ENCODE measurements around the gene PIM3. TPM values are rescaled to one million over a fixed set of nuclear protein-coding genes. Genes with fewer than 3 reads are reported as not detected.

PIM3 gene
- polyA plus RNA-seq, 1 of the 3 experiments (the other 2 are of a cell fraction) = 15.3 TPM

GRCh38 chr22:49963647-49964026, 3.1 kb downstream of the PIM3 start:
- no peaks in the 10 kb centered on the region for H3K9me2 ChIP-seq
- no peaks in the 10 kb centered on the region for H3K27me3 ChIP-seq (ENCODE audit: insufficient read depth)
- ChIA-PET POLR2A (no interaction called here), CTCF (interaction anchor here (1.9 kb wide), 1 partner anchor 67 kb away, joined by 11 read pairs; no protein-coding TSS in a partner anchor)
- H3K9ac ChIP-seq = no peak overlapping the region
- H4K20me1 ChIP-seq (ENCODE audit: insufficient read depth) = peaks cover 7% of the 10 kb centered on the region
- WGBS (ENCODE audit: low lambda C conversion rate) = 97% methylated on average over 5 of the region's 6 CpGs
- H3K4me3 ChIP-seq (ENCODE audit: low read depth in 2 of 2, low read length in 1 of 2) = no peak overlapping the region
- TF ChIP-seq NFIC (IDR thresholded peaks at IDR 0.05; ENCODE audit: borderline replicate concordance) (no peak), SMC3 (IDR thresholded peaks at IDR 0.05; ENCODE audit: low read depth, low read length) (no peak), GABPA (IDR thresholded peaks at IDR 0.05; ENCODE audit: low read depth) (no peak), PBX3 (IDR thresholded peaks at IDR 0.05) (no peak), EZH2phosphoT487 (IDR thresholded peaks at IDR 0.05; ENCODE audit: borderline replicate concordance, low read depth) (no peak), TCF12 (IDR thresholded peaks at IDR 0.05) (no peak), CHD2 (IDR thresholded peaks at IDR 0.05; ENCODE audit: low read length, partially characterized antibody) (no peak), ELF1 (IDR thresholded peaks at IDR 0.05) (no peak), REST (IDR thresholded peaks at IDR 0.05; ENCODE audit: low read depth, low read length) (no peak), RXRA (IDR thresholded peaks at IDR 0.05; ENCODE audit: borderline replicate concordance, low read depth) (no peak)
- H3K9me3 ChIP-seq = no peaks in the 10 kb centered on the region
- H3K27ac ChIP-seq (ENCODE audit: low read depth in 2 of 2, low read length in 1 of 2) = no peak overlapping the region
- H3K79me2 ChIP-seq (ENCODE audit: insufficient read depth) = peaks cover 31% of the 10 kb centered on the region
- DNase-seq = peak; percentile 10
- H2AFZ ChIP-seq (ENCODE audit: low read depth) = no peak overlapping the region
- H3K4me1 ChIP-seq (ENCODE audit: control insufficient read depth in 1 of 2, insufficient read depth in 2 of 2, low read depth in 1 of 2, low read length in 1 of 2) = peaks cover 20 to 43% of the 10 kb centered on the region in 2 experiments; a peak in 2 of 4 replicates
- H3F3A ChIP-seq (replicated peaks; ENCODE audit: insufficient read depth) = no peaks in the 10 kb centered on the region
- H3K4me2 ChIP-seq = peak overlapping the region; percentile 98; the same call in 1 of the 2 replicates
- peaks cover 5 to 16% of the 10 kb centered on the region in 2 experiments for H3K36me3 ChIP-seq (replicated peaks in 1 of 2; ENCODE audit: control insufficient read depth in 1 of 2, insufficient read depth in 2 of 2, low read length in 1 of 2)

GRCh38 chr22:49964136-49965090, 3.8 kb downstream of the PIM3 start:
- ChIA-PET POLR2A (no interaction called here), CTCF (no interaction called here)
- Histone ChIP-seq H4K20me1 (ENCODE audit: insufficient read depth) (peaks cover 7% of the 10 kb centered on the region), H3K9me3 (no peaks in the 10 kb centered on the region), H3K79me2 (ENCODE audit: insufficient read depth) (peaks cover 31% of the 10 kb centered on the region), H2AFZ (ENCODE audit: low read depth) (no peak overlapping the region), H3K4me2 (no peak overlapping the region), H3K4me3 (ENCODE audit: low read depth in 2 of 2, low read length in 1 of 2) (no peak overlapping the region), H3F3A (replicated peaks; ENCODE audit: insufficient read depth) (no peaks in the 10 kb centered on the region), H3K36me3 (replicated peaks in 1 of 2; ENCODE audit: control insufficient read depth in 1 of 2, insufficient read depth in 2 of 2, low read length in 1 of 2) (peaks cover 5 to 16% of the 10 kb centered on the region in 2 experiments), H3K27ac (ENCODE audit: low read depth in 2 of 2, low read length in 1 of 2) (no peak overlapping the region), H3K4me1 (ENCODE audit: control insufficient read depth in 1 of 2, insufficient read depth in 2 of 2, low read depth in 1 of 2, low read length in 1 of 2) (peaks cover 19 to 41% of the 10 kb centered on the region in 2 experiments; a peak in 2 of 4 replicates), H3K9ac (no peak overlapping the region), H3K9me2 (no peaks in the 10 kb centered on the region), H3K27me3 (ENCODE audit: insufficient read depth) (no peaks in the 10 kb centered on the region)
- WGBS (ENCODE audit: low lambda C conversion rate) = 90% methylated on average over 15 of the region's 19 CpGs
- TF ChIP-seq SMC3 (IDR thresholded peaks at IDR 0.05; ENCODE audit: low read depth, low read length) = no peak
- DNase-seq = peak; percentile 10
